Lung (tissue), 12 donors: ENCODE results near the gene GATA6. TPM values are rescaled to one million over a fixed set of nuclear protein-coding genes. Genes with fewer than 3 reads are reported as not detected.

Experiments
- ATAC-seq: fragments of 200-7000 bp; cut with Tn5 transposase; one replicate; pipeline ENCODE4 v1.9.1; 2020; ENCODE audit warnings: moderate number of reproducible peaks; ENCODE audit not compliant: insufficient read depth, low FRiP score
- DNase-seq, 3 donors: peaks; one replicate each; pipeline ENCODE4 v3.0.0-alpha.2; 2013 to 2017
- H3K27ac ChIP-seq, 2 donors: one replicate each; pipeline ENCODE4 v1.5.1; 2013; ENCODE audit warnings: mild to moderate bottlenecking in 2 of 2, moderate library complexity in 2 of 2, control low read depth in 1 of 2, inconsistent platforms in 1 of 2, low read depth in 1 of 2, low read length in 1 of 2
- H3K27me3 ChIP-seq, 3 donors: one replicate each; pipeline ENCODE4 v1.5.1; 2013; ENCODE audit warnings: low read length in 2 of 3; ENCODE audit not compliant: control insufficient read depth in 3 of 3, insufficient read depth in 3 of 3
- H3K36me3 ChIP-seq, 4 donors: one replicate each; pipeline ENCODE4 v1.5.1; 2013; ENCODE audit warnings: low read length in 4 of 4, mild to moderate bottlenecking in 1 of 4, moderate library complexity in 1 of 4; ENCODE audit not compliant: control insufficient read depth in 4 of 4, insufficient read depth in 4 of 4
- H3K4me1 ChIP-seq, 5 donors: one replicate each; pipeline ENCODE4 v1.5.1; 2013; ENCODE audit warnings: low read length in 5 of 5, mild to moderate bottlenecking in 2 of 5, moderate library complexity in 1 of 5; ENCODE audit not compliant: control insufficient read depth in 5 of 5, insufficient read depth in 5 of 5
- H3K4me3 ChIP-seq: one replicate; pipeline ENCODE4 v1.5.1; 2013; ENCODE audit warnings: mild to moderate bottlenecking, control low read depth, moderate library complexity
- H3K9ac ChIP-seq, 2 donors: one replicate each; pipeline ENCODE4 v1.5.1; 2013; ENCODE audit warnings: low read length in 2 of 2, control low read depth in 1 of 2; ENCODE audit not compliant: insufficient read depth in 1 of 2
- H3K9me3 ChIP-seq, 4 donors: one replicate each; pipeline ENCODE4 v1.5.1; 2013; ENCODE audit warnings: low read length in 3 of 4, mild to moderate bottlenecking in 1 of 4, moderate library complexity in 1 of 4; ENCODE audit not compliant: control insufficient read depth in 4 of 4, insufficient read depth in 3 of 4
- WGBS, 2 donors: extraction: QIAGEN DNeasy Blood & Tissue Kit; methylation state at CpG; one replicate each; pipeline ENCODE4 v1.1.7; 2013; 5-methylcytosine and 5-hydroxymethylcytosine counted together
- polyA plus RNA-seq, 2 donors: library from polyadenylated mRNA; stranded (reverse); fragments of 200-250 nt; gene quantifications; one replicate each; pipeline ENCODE4 v1.2.1, GENCODE V29; 2013
- total RNA-seq, 2 donors: library from RNA; depleted of rRNA in 1 of 2; stranded (reverse); fragments of >200 nt in 1 of 2; gene quantifications; one replicate each; pipeline ENCODE4 v1.2.1, GENCODE V29; 2014 to 2021
- TF ChIP-seq, protein P1 (sequence below): IDR thresholded peaks from 2 replicates; pipeline ENCODE4 v1.5.1; 2012; ENCODE audit warnings: mild to moderate bottlenecking; ENCODE audit errors: control extremely low read depth, extremely low read depth
- donor health status: control.
- donor health status: control.
- donor health status: Bipolar disorder and iron deficiency.
- donor health status: healthy.
- donor health status: DM: yes; HTN: yes; CAD: no.

The GATA6 gene
- total and polyA plus RNA-seq, 4 donors, result 11.3 to 34.3 (median 21.8) TPM

GRCh38 chr18:22238036-22238435 is 68.6 kb downstream of the GATA6 start:
- Histone ChIP-seq H3K27me3 (no peaks in the 10 kb centered on the region), H3K9ac (no peak overlapping the region), H3K4me3 (no peak overlapping the region), H3K9me3 (peaks cover 0 to 2% (median 0%) of the 10 kb centered on the region in 4 donors), H3K4me1 (no peaks in the 10 kb centered on the region), H3K36me3 (no peaks in the 10 kb centered on the region), H3K27ac (no peak overlapping the region)
- TF ChIP-seq, protein P1, sequence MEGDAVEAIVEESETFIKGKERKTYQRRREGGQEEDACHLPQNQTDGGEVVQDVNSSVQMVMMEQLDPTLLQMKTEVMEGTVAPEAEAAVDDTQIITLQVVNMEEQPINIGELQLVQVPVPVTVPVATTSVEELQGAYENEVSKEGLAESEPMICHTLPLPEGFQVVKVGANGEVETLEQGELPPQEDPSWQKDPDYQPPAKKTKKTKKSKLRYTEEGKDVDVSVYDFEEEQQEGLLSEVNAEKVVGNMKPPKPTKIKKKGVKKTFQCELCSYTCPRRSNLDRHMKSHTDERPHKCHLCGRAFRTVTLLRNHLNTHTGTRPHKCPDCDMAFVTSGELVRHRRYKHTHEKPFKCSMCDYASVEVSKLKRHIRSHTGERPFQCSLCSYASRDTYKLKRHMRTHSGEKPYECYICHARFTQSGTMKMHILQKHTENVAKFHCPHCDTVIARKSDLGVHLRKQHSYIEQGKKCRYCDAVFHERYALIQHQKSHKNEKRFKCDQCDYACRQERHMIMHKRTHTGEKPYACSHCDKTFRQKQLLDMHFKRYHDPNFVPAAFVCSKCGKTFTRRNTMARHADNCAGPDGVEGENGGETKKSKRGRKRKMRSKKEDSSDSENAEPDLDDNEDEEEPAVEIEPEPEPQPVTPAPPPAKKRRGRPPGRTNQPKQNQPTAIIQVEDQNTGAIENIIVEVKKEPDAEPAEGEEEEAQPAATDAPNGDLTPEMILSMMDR, result no peak
- DNase-seq (no peak), ATAC-seq (no peak)
- 76 to 79% methylated on average over 6 of the region's 6 CpGs for WGBS, 2 donors

DNA sequence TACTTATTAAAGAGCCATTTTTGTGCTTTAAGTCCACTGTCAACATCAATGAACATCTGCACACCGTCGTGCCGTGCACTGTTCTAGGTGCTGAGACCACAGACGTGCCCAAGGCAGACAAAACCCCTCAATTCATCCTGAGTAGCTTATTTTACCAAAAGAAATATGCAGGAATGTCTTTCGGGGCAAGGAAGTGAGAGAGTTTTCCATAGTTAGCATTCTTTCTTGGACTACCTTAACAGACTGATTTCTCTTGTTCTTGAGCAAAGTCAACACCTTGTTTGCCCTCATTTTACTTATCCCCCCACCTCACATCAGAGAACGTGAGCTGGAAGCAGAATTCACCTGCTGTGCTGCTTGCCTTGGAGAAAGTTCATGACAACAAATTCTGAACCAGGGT is 69.3 kb downstream of the GATA6 start:
- Histone ChIP-seq H3K27me3 (no peaks in the 10 kb centered on the region), H3K27ac (no peak overlapping the region), H3K9me3 (no peaks in the 10 kb centered on the region), H3K36me3 (no peaks in the 10 kb centered on the region), H3K4me1 (no peaks in the 10 kb centered on the region), H3K4me3 (no peak overlapping the region), H3K9ac (no peak overlapping the region)
- TF ChIP-seq, protein P1, result no peak
- 76 to 89% methylated on average over 6 of the region's 6 CpGs for WGBS, 2 donors
- DNase-seq (no peak), ATAC-seq (no peak)

GRCh38 chr18:22241921-22242361 is 72.6 kb downstream of the GATA6 start:
- TF ChIP-seq, protein P1, result no peak
- Histone ChIP-seq H3K9ac (no peak overlapping the region), H3K36me3 (no peaks in the 10 kb centered on the region), H3K27me3 (no peaks in the 10 kb centered on the region), H3K27ac (no peak overlapping the region), H3K4me1 (peaks cover 0 to 3% (median 0%) of the 10 kb centered on the region in 5 donors), H3K4me3 (no peak overlapping the region), H3K9me3 (no peaks in the 10 kb centered on the region)
- WGBS, 2 donors, result 71 to 77% methylated on average over 6 of the region's 6 CpGs
- ATAC-seq, result no peak
- peak in 1 of 3 donors; percentile 36 for DNase-seq

GRCh38 chr18:22243513-22243912 is 74.1 kb downstream of the GATA6 start:
- TF ChIP-seq, protein P1, result no peak
- ATAC-seq, result no peak
- 81 to 89% methylated on average over 3 of the region's 3 CpGs for WGBS, 2 donors
- Histone ChIP-seq H3K36me3 (no peaks in the 10 kb centered on the region), H3K27me3 (no peaks in the 10 kb centered on the region), H3K9me3 (no peaks in the 10 kb centered on the region), H3K9ac (no peak overlapping the region), H3K4me3 (no peak overlapping the region), H3K4me1 (peaks cover 0 to 3% (median 0%) of the 10 kb centered on the region in 5 donors), H3K27ac (no peak overlapping the region)
- DNase-seq, result no peak
